OCI-LY7 (cell line): ENCODE results near the gene ARID5A. TPM values are rescaled to one million over a fixed set of nuclear protein-coding genes. Genes with fewer than 3 reads are reported as not detected.

ENCODE experiments used
- BruUV-seq: library from RNA; stranded (reverse); fragments of 400-500 nt; replicated peaks from 2 replicates; lab custom pipeline; 2021; lab: Mats Ljungman, UMichigan
- CTCF ChIA-PET: fragments of 300-600 bp; sonication (Branson Sonifier 250); formaldehyde crosslinking; loops from one replicate; lab custom pipeline; 2022; ENCODE audit warnings: antibody characterized with exemption; ENCODE audit not compliant: unreplicated experiment; lab: Charles Lee
- POLR2A ChIA-PET: fragments of 300-600 bp; sonication (Branson Sonifier 250); formaldehyde crosslinking; loops from one replicate; lab custom pipeline; 2022; ENCODE audit warnings: antibody characterized with exemption; lab: Charles Lee
- DNase-seq: peaks from one replicate; pipeline ENCODE4 v3.0.0-alpha.2; 2015; ENCODE audit warnings: low spot score
- H2AFZ ChIP-seq: fragments of 200-600 bp; sonication (generic), shearing (Covaris generic); 2 replicates; pipeline ENCODE4 v1.6.1; 2014; ENCODE audit warnings: mild to moderate bottlenecking, antibody characterized with exemption, low read length, moderate library complexity
- H3K27ac ChIP-seq: fragments of 200-600 bp; sonication (generic); 2 replicates; pipeline ENCODE4 v1.5.1; 2014; ENCODE audit warnings: mixed run types, low read depth, mild to moderate bottlenecking, moderate library complexity, low read length, inconsistent platforms; ENCODE audit not compliant: poor library complexity, severe bottlenecking
- H3K36me3 ChIP-seq: fragments of 200-600 bp; sonication (generic); 2 replicates; pipeline ENCODE4 v1.6.1; 2014; ENCODE audit warnings: mild to moderate bottlenecking, antibody characterized with exemption, low read length, moderate library complexity, mixed read lengths; ENCODE audit not compliant: insufficient read depth
- H3K4me1 ChIP-seq: fragments of 200-600 bp; sonication (generic); 2 replicates; pipeline ENCODE4 v1.5.1; 2014; ENCODE audit warnings: mild to moderate bottlenecking, low read length; ENCODE audit not compliant: insufficient read depth, poor library complexity, severe bottlenecking
- H3K4me2 ChIP-seq: fragments of 200-600 bp; sonication (generic); 2 replicates; pipeline ENCODE4 v1.6.1; 2014; ENCODE audit warnings: mild to moderate bottlenecking, low read length
- H3K4me3 ChIP-seq: fragments of 200-600 bp; sonication (generic); 2 replicates; pipeline ENCODE4 v1.5.1; 2014; ENCODE audit warnings: mild to moderate bottlenecking, low read depth, low read length; ENCODE audit not compliant: poor library complexity, severe bottlenecking
- H3K79me2 ChIP-seq: fragments of 200-600 bp; sonication (generic); 2 replicates; pipeline ENCODE4 v1.6.1; 2016; ENCODE audit warnings: low read depth, mild to moderate bottlenecking, low read length, moderate library complexity, mixed read lengths; ENCODE audit not compliant: insufficient read depth
- H3K9me2 ChIP-seq: fragments of 200-600 bp; sonication (generic); 2 replicates; pipeline ENCODE4 v1.6.1; 2016; ENCODE audit warnings: mild to moderate bottlenecking, low read length, mixed read lengths; ENCODE audit not compliant: insufficient read depth
- H3K9me3 ChIP-seq: fragments of 200-600 bp; sonication (generic); 2 replicates; pipeline ENCODE4 v1.6.1; 2014; ENCODE audit warnings: mild to moderate bottlenecking, mixed run types, low read length, mixed read lengths
- H4K20me1 ChIP-seq: fragments of 200-600 bp; sonication (generic); 2 replicates; pipeline ENCODE4 v1.6.1; 2014; ENCODE audit warnings: mild to moderate bottlenecking, antibody characterized with exemption, low read length, moderate library complexity, mixed read lengths; ENCODE audit not compliant: insufficient read depth
- EZH2phosphoT487 ChIP-seq: fragments of 200-600 bp; sonication (generic); IDR thresholded peaks from 2 replicates; pipeline ENCODE4 v1.6.1; 2018; ENCODE audit warnings: low read depth, borderline replicate concordance, mild to moderate bottlenecking, mixed run types, antibody characterized with exemption, low read length, moderate library complexity, mixed read lengths
- intact Hi-C: fragments of 100-400 bp; cut with micrococcal nuclease; formaldehyde crosslinking; loops from one replicate; pipeline ENCODE4 v1.10.0; 2022; ENCODE audit not compliant: unreplicated experiment
- total RNA-seq, 2 experiments: library from RNA; depleted of rRNA in 1 of 2; stranded (reverse); fragments of >200 nt in 1 of 2; shearing (Covaris generic) in 1 of 2; gene quantifications; 2 replicates each; pipeline ENCODE4 v1.2.3, GENCODE V29; 2014 to 2022
- TF ChIP-seq, protein P1 (sequence below): fragments of 200-600 bp; sonication (generic); conservative IDR thresholded peaks from 2 replicates; pipeline ENCODE4 v1.5.1; 2014; ENCODE audit warnings: mild to moderate bottlenecking, antibody characterized with exemption, low read length, moderate library complexity, mixed read lengths

Gene ARID5A
- total RNA-seq, 2 experiments from 2014 or later = 4.4 to 6.0 TPM

DNA sequence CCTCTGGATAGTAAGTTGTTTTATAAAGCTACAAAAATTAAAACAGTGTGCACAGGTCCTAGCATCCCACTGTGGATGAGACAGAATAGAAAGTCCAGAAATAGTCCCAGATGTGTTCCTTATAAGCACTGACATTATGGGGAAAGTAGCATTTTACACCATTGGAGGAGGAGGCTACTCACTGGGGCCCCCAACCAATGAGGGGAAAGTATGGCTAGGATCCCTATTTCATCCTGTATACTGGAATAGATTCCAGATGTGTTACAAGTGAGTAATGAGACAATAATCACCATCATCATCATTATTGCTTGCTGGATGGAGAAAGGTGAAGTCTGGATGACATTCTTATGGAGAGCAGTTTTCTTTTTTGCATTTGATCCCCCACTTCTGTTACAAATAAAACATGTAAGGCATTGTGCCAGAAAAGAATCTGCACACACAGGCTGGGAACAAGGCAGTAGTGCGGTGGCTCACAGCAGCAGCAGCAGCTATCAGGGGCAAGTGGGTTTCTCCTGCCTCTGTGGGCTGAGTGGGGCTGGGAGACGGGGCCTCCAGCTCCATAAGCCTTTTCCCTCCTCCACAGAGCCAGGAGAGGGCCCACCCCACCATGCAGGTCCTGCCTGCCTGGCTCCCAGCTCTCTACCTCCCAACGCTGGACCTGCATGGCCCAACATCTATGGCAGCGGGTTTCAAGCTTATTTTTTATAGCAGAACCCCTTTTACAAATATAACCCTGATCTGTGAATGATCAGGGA, 5.0 kb downstream of the ARID5A start:
- Histone ChIP-seq H3K36me3 (no peaks in the 10 kb centered on the region), H3K4me2 (no peak overlapping the region), H3K4me3 (no peak overlapping the region), H3K9me2 (no peaks in the 10 kb centered on the region), H3K9me3 (no peaks in the 10 kb centered on the region), H4K20me1 (peaks cover 6% of the 10 kb centered on the region; the same call in 1 of the 2 replicates), H3K4me1 (peaks cover 13% of the 10 kb centered on the region), H3K27ac (no peak overlapping the region), H2AFZ (no peak overlapping the region), H3K79me2 (no peaks in the 10 kb centered on the region)
- CTCF ChIA-PET = no interaction called here
- no peak for TF ChIP-seq EZH2phosphoT487
- TF ChIP-seq, protein P1, sequence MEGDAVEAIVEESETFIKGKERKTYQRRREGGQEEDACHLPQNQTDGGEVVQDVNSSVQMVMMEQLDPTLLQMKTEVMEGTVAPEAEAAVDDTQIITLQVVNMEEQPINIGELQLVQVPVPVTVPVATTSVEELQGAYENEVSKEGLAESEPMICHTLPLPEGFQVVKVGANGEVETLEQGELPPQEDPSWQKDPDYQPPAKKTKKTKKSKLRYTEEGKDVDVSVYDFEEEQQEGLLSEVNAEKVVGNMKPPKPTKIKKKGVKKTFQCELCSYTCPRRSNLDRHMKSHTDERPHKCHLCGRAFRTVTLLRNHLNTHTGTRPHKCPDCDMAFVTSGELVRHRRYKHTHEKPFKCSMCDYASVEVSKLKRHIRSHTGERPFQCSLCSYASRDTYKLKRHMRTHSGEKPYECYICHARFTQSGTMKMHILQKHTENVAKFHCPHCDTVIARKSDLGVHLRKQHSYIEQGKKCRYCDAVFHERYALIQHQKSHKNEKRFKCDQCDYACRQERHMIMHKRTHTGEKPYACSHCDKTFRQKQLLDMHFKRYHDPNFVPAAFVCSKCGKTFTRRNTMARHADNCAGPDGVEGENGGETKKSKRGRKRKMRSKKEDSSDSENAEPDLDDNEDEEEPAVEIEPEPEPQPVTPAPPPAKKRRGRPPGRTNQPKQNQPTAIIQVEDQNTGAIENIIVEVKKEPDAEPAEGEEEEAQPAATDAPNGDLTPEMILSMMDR = no peak
- POLR2A ChIA-PET = interaction anchor here (0.6 kb wide), 2 partner anchors 26 to 131 kb away, joined by 3 read pairs; no protein-coding TSS in a partner anchor
- DNase-seq = no peak
- intact Hi-C loops = no loop called here
- BruUV-seq = no TSS peak

DNA sequence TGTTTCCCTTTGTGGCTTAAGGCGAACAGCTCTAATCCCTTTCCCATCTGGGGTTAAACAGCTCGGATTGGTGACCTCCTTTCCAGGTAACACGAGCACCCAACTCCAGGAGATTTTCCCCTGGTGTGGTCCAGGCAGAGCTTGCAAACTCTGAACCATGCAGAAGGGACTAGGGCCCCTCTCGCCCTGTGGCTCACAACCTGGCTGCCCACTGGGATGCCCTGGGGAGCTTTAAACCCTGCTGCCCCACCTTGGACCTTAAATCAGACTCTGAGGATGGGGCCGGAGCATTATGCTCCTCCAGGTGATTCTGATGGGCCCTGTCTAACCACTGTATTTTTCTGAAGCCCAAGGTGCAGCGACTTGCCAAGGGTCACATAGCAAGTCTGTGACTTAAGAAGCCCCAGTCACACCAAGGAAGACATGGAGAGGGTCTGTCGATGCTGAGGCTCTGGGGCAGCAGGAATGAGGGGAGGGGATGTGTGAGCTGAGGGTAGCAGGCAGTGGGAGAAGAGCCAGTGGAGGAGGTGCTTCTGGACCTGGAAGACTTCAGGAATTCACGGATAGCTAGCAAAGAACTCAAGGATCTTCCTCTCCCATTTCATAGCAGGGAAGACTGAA, 5.9 kb downstream of the ARID5A start:
- Histone ChIP-seq H3K4me1 (peaks cover 11% of the 10 kb centered on the region), H3K9me2 (no peaks in the 10 kb centered on the region), H3K79me2 (no peaks in the 10 kb centered on the region), H3K36me3 (no peaks in the 10 kb centered on the region), H4K20me1 (peaks cover 6% of the 10 kb centered on the region; the same call in 1 of the 2 replicates), H3K4me3 (no peak overlapping the region), H3K4me2 (no peak overlapping the region), H2AFZ (no peak overlapping the region), H3K27ac (no peak overlapping the region), H3K9me3 (no peaks in the 10 kb centered on the region)
- BruUV-seq = no TSS peak
- ChIA-PET CTCF (no interaction called here), POLR2A (interaction anchor here (0.6 kb wide), 1 partner anchor 132 kb away, joined by 3 read pairs; no protein-coding TSS in a partner anchor)
- intact Hi-C loops = no loop called here
- TF ChIP-seq EZH2phosphoT487 = no peak
- TF ChIP-seq, protein P1 = no peak
- no peak for DNase-seq
